HCT116 (cell line): ENCODE data around the gene PACRG. TPM values are rescaled to one million over a fixed set of nuclear protein-coding genes. Genes with fewer than 3 reads are reported as not detected.

Experiments used
- ATAC-seq: fragments of 200-7000 bp; cut with Tn5 transposase; 2 replicates; pipeline ENCODE4 v1.9.1; 2020; ENCODE audit warnings: mild to moderate bottlenecking, moderate library complexity
- BruUV-seq: library from RNA; stranded (reverse); fragments of 400-500 nt; replicated peaks from 2 replicates; lab custom pipeline; 2021; lab: Mats Ljungman, UMichigan
- CTCF ChIA-PET: fragments of 300-600 bp; sonication (Branson Sonifier 250); formaldehyde crosslinking; loops from one replicate; lab custom pipeline; 2021; ENCODE audit warnings: antibody characterized with exemption; lab: Charles Lee
- POLR2A ChIA-PET: fragments of 300-600, 350-600 bp; sonication (Branson Sonifier 250); formaldehyde crosslinking; loops from one replicate; lab custom pipeline; 2021; ENCODE audit warnings: antibody characterized with exemption; lab: Charles Lee
- RAD21 ChIA-PET, 2 experiments: fragments of 300-600 bp; sonication (Branson Sonifier 250); formaldehyde crosslinking; loops; one replicate each; lab custom pipeline; 2023; ENCODE audit warnings: low total read pairs in 2 of 2; ENCODE audit not compliant: uncharacterized antibody in 2 of 2, unreplicated experiment in 2 of 2, low non-redundant PET in 1 of 2; lab: Charles Lee
- DNase-seq: peaks from one replicate; pipeline ENCODE4 v3.0.0-alpha.2; 2010; ENCODE audit warnings: low read depth, low spot score
- H2AFZ ChIP-seq: fragments of 200-600 bp; shearing (Covaris generic), sonication (generic); 2 replicates; pipeline ENCODE4 v1.6.1; 2017; ENCODE audit warnings: low read depth, mixed run types, mixed read lengths, antibody characterized with exemption, low read length; ENCODE audit not compliant: poor library complexity, severe bottlenecking
- H3K27ac ChIP-seq: 2 replicates; pipeline ENCODE4 v1.5.1; 2012; ENCODE audit warnings: low read depth, low read length
- H3K27me3 ChIP-seq: fragments of 200-600 bp; sonication (generic); 2 replicates; pipeline ENCODE4 v1.6.1; 2016; ENCODE audit warnings: mixed run types, low read length, mixed read lengths; ENCODE audit not compliant: insufficient read depth
- H3K36me3 ChIP-seq, 2 experiments: fragments of 200-500 bp in 1 of 2; fragments of 200-600 bp in 1 of 2; sonication (Bioruptor generic) in 1 of 2; sonication (generic) in 1 of 2; 2 replicates each; pipeline versions ENCODE4 v1.5.1 to v1.6.1; 2014 to 2016; ENCODE audit warnings: low read length in 2 of 2, inconsistent platforms in 1 of 2, mixed read lengths in 1 of 2, mixed run types in 1 of 2; ENCODE audit not compliant: insufficient read depth in 2 of 2, control insufficient read depth in 1 of 2
- H3K4me1 ChIP-seq, 2 experiments: fragments of 200-600 bp in 1 of 2; sonication (generic) in 1 of 2; 2 replicates each; pipeline versions ENCODE4 v1.5.1 to v1.6.1; 2012 to 2017; ENCODE audit warnings: low read length in 2 of 2, inconsistent platforms in 1 of 2, mild to moderate bottlenecking in 1 of 2, mixed read lengths in 1 of 2, mixed run types in 1 of 2, moderate library complexity in 1 of 2; ENCODE audit not compliant: insufficient read depth in 2 of 2, control insufficient read depth in 1 of 2
- H3K4me2 ChIP-seq: fragments of 200-600 bp; sonication (generic); 2 replicates; pipeline ENCODE4 v1.6.1; 2017; ENCODE audit warnings: mixed run types, low read length, mixed read lengths
- H3K4me3 ChIP-seq, 2 experiments: fragments of 200-600 bp in 1 of 2; sonication (generic) in 1 of 2; replicated peaks in 1 of 2; 2 replicates each; pipeline ENCODE4 v1.5.1; 2011 to 2016; ENCODE audit warnings: low read length in 2 of 2, control low read depth in 1 of 2, low read depth in 1 of 2, mild to moderate bottlenecking in 1 of 2, mixed read lengths in 1 of 2, mixed run types in 1 of 2
- H3K79me2 ChIP-seq: fragments of 200-600 bp; sonication (generic); 2 replicates; pipeline ENCODE4 v1.6.1; 2017; ENCODE audit warnings: mild to moderate bottlenecking, mixed run types, low read length, moderate library complexity, mixed read lengths; ENCODE audit not compliant: insufficient read depth
- H3K9ac ChIP-seq: fragments of 200-600 bp; sonication (generic); 2 replicates; pipeline ENCODE4 v1.6.1; 2016; ENCODE audit warnings: low read length, mixed read lengths
- H3K9me2 ChIP-seq: fragments of 200-600 bp; sonication (generic), shearing (Covaris generic); 2 replicates; pipeline ENCODE4 v1.6.1; 2017; ENCODE audit warnings: mixed run types, mild to moderate bottlenecking, moderate library complexity; ENCODE audit not compliant: insufficient read depth
- H3K9me3 ChIP-seq, 2 experiments: fragments of 200-500 bp in 1 of 2; fragments of 200-600 bp in 1 of 2; sonication (Bioruptor generic) in 1 of 2; sonication (generic) in 1 of 2; 2 replicates each; pipeline ENCODE4 v1.6.1; 2014 to 2017; ENCODE audit warnings: low read length in 2 of 2, mixed read lengths in 2 of 2, inconsistent platforms in 1 of 2, low read depth in 1 of 2, mild to moderate bottlenecking in 1 of 2, mixed run types in 1 of 2, moderate library complexity in 1 of 2; ENCODE audit not compliant: control insufficient read depth in 1 of 2, insufficient read depth in 1 of 2
- H4K20me1 ChIP-seq: fragments of 200-600 bp; sonication (generic), shearing (Covaris generic); 2 replicates; pipeline ENCODE4 v1.6.1; 2017; ENCODE audit warnings: mixed run types, mild to moderate bottlenecking, moderate library complexity; ENCODE audit not compliant: insufficient read depth
- CBX3 ChIP-seq: IDR thresholded peaks from 2 replicates; pipeline ENCODE4 v1.6.1; 2012; ENCODE audit warnings: low read depth
- EGR1 ChIP-seq: IDR thresholded peaks from 2 replicates; pipeline ENCODE4 v1.6.1; 2012; ENCODE audit warnings: low read depth
- EZH2 ChIP-seq: fragments of 200-600 bp; sonication (generic); IDR thresholded peaks from 2 replicates; pipeline ENCODE4 v1.6.1; 2017; ENCODE audit warnings: antibody characterized with exemption, mixed run types
- FOSL1 ChIP-seq: IDR thresholded peaks from 2 replicates; pipeline ENCODE4 v1.6.1; 2012; ENCODE audit warnings: low read depth
- JUND ChIP-seq: IDR thresholded peaks from 2 replicates; pipeline ENCODE4 v1.6.1; 2012
- MAX ChIP-seq: IDR thresholded peaks from 2 replicates; pipeline ENCODE4 v1.6.1; 2012
- POLR2AphosphoS5 ChIP-seq: IDR thresholded peaks from 2 replicates; pipeline ENCODE4 v1.6.1; 2011; ENCODE audit warnings: mild to moderate bottlenecking, low read depth, low read length, moderate library complexity
- RAD21 ChIP-seq: IDR thresholded peaks from 2 replicates; pipeline ENCODE4 v1.6.1; 2012; ENCODE audit warnings: low read depth, mild to moderate bottlenecking
- REST ChIP-seq: IDR thresholded peaks from 2 replicates; pipeline ENCODE4 v1.6.1; 2012; ENCODE audit warnings: low read depth
- SIN3A ChIP-seq: IDR thresholded peaks from 2 replicates; pipeline ENCODE4 v1.6.1; 2012; ENCODE audit warnings: low read depth
- ZFX ChIP-seq: fragments of 450-650 bp; IDR thresholded peaks from 2 replicates; pipeline ENCODE4 v1.6.1; 2017
- ZNF274 ChIP-seq: fragments of 200-500 bp; sonication (Bioruptor generic); IDR thresholded peaks from 2 replicates; pipeline ENCODE4 v1.6.1; 2014; ENCODE audit warnings: mild to moderate bottlenecking, low read depth, low read length, inconsistent platforms
- intact Hi-C: fragments of 100-400 bp; cut with micrococcal nuclease; formaldehyde crosslinking; loops from 2 replicates; pipeline ENCODE4 v1.10.0; 2022
- total RNA-seq: library from RNA; stranded (reverse); gene quantifications from one replicate; pipeline ENCODE4 v1.2.1, GENCODE V29; 2021; ENCODE audit not compliant: unreplicated experiment
- TF ChIP-seq, protein P1 (sequence below), 3 experiments: fragments of 200-600 bp in 1 of 3; sonication (generic) in 1 of 3; IDR thresholded peaks in 2 of 3; conservative IDR thresholded peaks in 1 of 3; 2 replicates each; pipeline ENCODE4 v1.5.1; 2012 to 2017; ENCODE audit warnings: low read depth in 2 of 3, low read length in 2 of 3, antibody characterized with exemption in 1 of 3, borderline replicate concordance in 1 of 3, control low read depth in 1 of 3, mild to moderate bottlenecking in 1 of 3, mixed read lengths in 1 of 3, mixed run types in 1 of 3, moderate library complexity in 1 of 3; ENCODE audit not compliant: insufficient read depth in 1 of 3
- TF ChIP-seq, protein P2 (sequence below): IDR thresholded peaks from 2 replicates; pipeline ENCODE4 v1.6.1; 2011; ENCODE audit warnings: mild to moderate bottlenecking, low read length, moderate library complexity; ENCODE audit not compliant: insufficient replicate concordance; ENCODE audit errors: extremely low read depth

The PACRG gene
- total RNA-seq, 1 experiment from 2014 or later = 0.71 TPM

DNA sequence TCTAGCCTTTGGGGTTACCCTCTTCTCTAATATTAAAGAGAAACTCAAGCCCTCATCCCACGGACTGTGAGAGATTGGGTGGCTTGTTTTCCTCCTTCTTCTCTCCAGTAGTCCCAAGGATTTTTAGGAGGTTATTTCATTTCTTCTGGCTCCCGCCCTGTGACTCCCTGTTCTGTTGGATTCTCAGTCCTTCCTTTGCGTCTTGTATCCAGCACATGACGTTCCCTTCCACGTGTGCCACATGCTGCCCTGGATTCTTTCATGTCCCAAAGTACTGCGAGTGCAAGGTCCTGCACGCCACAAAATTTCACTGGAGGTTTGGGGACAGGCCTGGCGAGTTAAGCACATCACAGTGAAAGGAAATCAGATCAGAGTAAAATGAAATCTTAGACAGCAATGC lies 213.4 kb downstream of the PACRG start (continued):
- no peak for TF ChIP-seq REST
- TF ChIP-seq RAD21 = no peak
- TF ChIP-seq CBX3 = no peak
- TF ChIP-seq EZH2 = no peak
- TF ChIP-seq SIN3A = no peak
- TF ChIP-seq, protein P1, sequence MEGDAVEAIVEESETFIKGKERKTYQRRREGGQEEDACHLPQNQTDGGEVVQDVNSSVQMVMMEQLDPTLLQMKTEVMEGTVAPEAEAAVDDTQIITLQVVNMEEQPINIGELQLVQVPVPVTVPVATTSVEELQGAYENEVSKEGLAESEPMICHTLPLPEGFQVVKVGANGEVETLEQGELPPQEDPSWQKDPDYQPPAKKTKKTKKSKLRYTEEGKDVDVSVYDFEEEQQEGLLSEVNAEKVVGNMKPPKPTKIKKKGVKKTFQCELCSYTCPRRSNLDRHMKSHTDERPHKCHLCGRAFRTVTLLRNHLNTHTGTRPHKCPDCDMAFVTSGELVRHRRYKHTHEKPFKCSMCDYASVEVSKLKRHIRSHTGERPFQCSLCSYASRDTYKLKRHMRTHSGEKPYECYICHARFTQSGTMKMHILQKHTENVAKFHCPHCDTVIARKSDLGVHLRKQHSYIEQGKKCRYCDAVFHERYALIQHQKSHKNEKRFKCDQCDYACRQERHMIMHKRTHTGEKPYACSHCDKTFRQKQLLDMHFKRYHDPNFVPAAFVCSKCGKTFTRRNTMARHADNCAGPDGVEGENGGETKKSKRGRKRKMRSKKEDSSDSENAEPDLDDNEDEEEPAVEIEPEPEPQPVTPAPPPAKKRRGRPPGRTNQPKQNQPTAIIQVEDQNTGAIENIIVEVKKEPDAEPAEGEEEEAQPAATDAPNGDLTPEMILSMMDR (IDR thresholded peaks at IDR 0.05 in 2 of 3, conservative IDR thresholded peaks at IDR 0.05 in 1 of 3; ENCODE audit: borderline replicate concordance in 1 of 3, insufficient read depth in 1 of 3, low read depth in 2 of 3, low read length in 2 of 3) = no peak

DNA sequence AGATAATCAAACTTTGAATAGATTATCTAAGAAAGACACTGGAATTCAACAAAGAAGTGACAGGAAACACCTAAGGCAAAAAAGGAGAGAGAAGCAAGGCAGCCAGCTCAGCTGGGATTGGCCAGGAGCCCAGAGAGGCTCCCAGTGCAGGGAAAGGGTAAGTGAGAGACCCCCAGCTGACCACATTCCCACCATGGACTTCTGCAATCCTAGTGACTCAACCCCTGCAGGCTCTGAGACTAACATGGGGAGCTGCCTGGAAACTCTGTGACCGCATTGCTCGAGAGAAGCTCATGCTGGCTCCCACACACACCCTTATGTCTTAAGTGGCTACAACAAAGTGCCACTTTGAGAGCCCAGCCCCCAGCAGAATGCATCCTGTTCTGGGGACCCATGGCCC lies 215.1 kb downstream of the PACRG start:
- ATAC-seq = no peak
- no peak overlapping the region for H3K4me2 ChIP-seq
- no peaks in the 10 kb centered on the region for H3K36me3 ChIP-seq
- no peaks in the 10 kb centered on the region for H3K27me3 ChIP-seq
- ChIA-PET POLR2A (no interaction called here), RAD21 (no interaction called here), CTCF (no interaction called here)
- H3K9me3 ChIP-seq = no peaks in the 10 kb centered on the region; a peak in 2 of 4 replicates
- no peaks in the 10 kb centered on the region for H4K20me1 ChIP-seq
- no peak overlapping the region for H3K4me3 ChIP-seq
- no TSS peak for BruUV-seq
- DNase-seq = no peak
- H3K27ac ChIP-seq = no peak overlapping the region
- H3K9me2 ChIP-seq = no peaks in the 10 kb centered on the region
- H2AFZ ChIP-seq = no peak overlapping the region
- no peak overlapping the region for H3K9ac ChIP-seq
- no peaks in the 10 kb centered on the region for H3K4me1 ChIP-seq
- H3K79me2 ChIP-seq = no peaks in the 10 kb centered on the region
- intact Hi-C loops = no loop called here
- no peak for TF ChIP-seq ZNF274
- TF ChIP-seq ZFX = no peak
- TF ChIP-seq REST = no peak
- TF ChIP-seq RAD21 = no peak
- no peak for TF ChIP-seq MAX
- TF ChIP-seq, protein P2, sequence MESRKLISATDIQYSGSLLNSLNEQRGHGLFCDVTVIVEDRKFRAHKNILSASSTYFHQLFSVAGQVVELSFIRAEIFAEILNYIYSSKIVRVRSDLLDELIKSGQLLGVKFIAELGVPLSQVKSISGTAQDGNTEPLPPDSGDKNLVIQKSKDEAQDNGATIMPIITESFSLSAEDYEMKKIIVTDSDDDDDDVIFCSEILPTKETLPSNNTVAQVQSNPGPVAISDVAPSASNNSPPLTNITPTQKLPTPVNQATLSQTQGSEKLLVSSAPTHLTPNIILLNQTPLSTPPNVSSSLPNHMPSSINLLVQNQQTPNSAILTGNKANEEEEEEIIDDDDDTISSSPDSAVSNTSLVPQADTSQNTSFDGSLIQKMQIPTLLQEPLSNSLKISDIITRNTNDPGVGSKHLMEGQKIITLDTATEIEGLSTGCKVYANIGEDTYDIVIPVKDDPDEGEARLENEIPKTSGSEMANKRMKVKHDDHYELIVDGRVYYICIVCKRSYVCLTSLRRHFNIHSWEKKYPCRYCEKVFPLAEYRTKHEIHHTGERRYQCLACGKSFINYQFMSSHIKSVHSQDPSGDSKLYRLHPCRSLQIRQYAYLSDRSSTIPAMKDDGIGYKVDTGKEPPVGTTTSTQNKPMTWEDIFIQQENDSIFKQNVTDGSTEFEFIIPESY = no peak
- TF ChIP-seq EGR1 = no peak
- no peak for TF ChIP-seq POLR2AphosphoS5
- TF ChIP-seq FOSL1 = no peak
- TF ChIP-seq JUND = no peak
